Measurements from ENCODE around the gene APOB.

DNA sequence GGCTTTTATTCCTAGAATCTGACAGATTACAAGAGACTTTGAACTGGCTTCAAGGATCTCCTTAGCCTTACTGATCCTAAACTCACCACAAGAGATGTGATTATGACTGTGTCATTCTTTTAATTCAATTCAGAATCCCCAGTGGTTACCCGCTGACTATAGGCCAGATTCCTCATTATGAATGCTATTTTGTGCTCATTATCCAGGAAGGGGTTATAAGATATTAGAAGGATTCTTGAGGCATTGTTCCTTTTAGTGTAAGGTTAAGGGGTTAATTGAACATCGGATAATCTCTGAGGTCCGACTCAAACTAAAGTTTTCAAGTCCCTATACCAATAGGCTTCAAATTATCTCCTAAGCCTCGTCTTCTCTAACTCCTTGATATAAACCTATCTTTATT lies 40.5 kb upstream of the APOB start:
- no peak for TF ChIP-seq POLR2A (IDR thresholded peaks at IDR 0.05)
- TF ChIP-seq, protein P1, sequence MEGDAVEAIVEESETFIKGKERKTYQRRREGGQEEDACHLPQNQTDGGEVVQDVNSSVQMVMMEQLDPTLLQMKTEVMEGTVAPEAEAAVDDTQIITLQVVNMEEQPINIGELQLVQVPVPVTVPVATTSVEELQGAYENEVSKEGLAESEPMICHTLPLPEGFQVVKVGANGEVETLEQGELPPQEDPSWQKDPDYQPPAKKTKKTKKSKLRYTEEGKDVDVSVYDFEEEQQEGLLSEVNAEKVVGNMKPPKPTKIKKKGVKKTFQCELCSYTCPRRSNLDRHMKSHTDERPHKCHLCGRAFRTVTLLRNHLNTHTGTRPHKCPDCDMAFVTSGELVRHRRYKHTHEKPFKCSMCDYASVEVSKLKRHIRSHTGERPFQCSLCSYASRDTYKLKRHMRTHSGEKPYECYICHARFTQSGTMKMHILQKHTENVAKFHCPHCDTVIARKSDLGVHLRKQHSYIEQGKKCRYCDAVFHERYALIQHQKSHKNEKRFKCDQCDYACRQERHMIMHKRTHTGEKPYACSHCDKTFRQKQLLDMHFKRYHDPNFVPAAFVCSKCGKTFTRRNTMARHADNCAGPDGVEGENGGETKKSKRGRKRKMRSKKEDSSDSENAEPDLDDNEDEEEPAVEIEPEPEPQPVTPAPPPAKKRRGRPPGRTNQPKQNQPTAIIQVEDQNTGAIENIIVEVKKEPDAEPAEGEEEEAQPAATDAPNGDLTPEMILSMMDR (IDR thresholded peaks at IDR 0.05), result no peak

Data from esophagus squamous epithelium (tissue), 4 donors.